DOHH2 (cell line): Measurements from ENCODE around the gene LIPG.

ENCODE experiments used
- H3F3A ChIP-seq: fragments of 200-600 bp; sonication (generic), shearing (Covaris generic); 2 replicates; pipeline ENCODE4 v1.6.0; 2016; ENCODE audit warnings: antibody characterized with exemption, mild to moderate bottlenecking; ENCODE audit not compliant: control insufficient read depth, insufficient read depth
- H3K27ac ChIP-seq: fragments of 200-600 bp; sonication (generic); 2 replicates; pipeline ENCODE4 v1.5.1; 2014; ENCODE audit warnings: low read depth, mild to moderate bottlenecking, low read length, moderate library complexity
- H3K27me3 ChIP-seq: fragments of 200-600 bp; sonication (generic); 2 replicates; pipeline ENCODE4 v1.6.1; 2014; ENCODE audit warnings: mild to moderate bottlenecking, low read length, mixed read lengths; ENCODE audit not compliant: control insufficient read depth
- H3K36me3 ChIP-seq: fragments of 200-600 bp; sonication (generic); 2 replicates; pipeline ENCODE4 v1.6.1; 2014; ENCODE audit warnings: mild to moderate bottlenecking, low read length, moderate library complexity, mixed read lengths; ENCODE audit not compliant: control insufficient read depth
- H3K4me1 ChIP-seq: fragments of 200-600 bp; sonication (generic); 2 replicates; pipeline ENCODE4 v1.6.1; 2014; ENCODE audit warnings: mild to moderate bottlenecking, low read length, mixed read lengths; ENCODE audit not compliant: control insufficient read depth
- H3K4me2 ChIP-seq: fragments of 200-600 bp; sonication (generic); 2 replicates; pipeline ENCODE4 v1.6.0; 2014; ENCODE audit warnings: mild to moderate bottlenecking, low read length, moderate library complexity
- H3K4me3 ChIP-seq: fragments of 200-600 bp; sonication (generic); 2 replicates; pipeline ENCODE4 v1.5.1; 2014; ENCODE audit warnings: mild to moderate bottlenecking, low read length, mixed read lengths
- H3K79me2 ChIP-seq: fragments of 200-600 bp; sonication (generic); 2 replicates; pipeline ENCODE4 v1.6.1; 2014; ENCODE audit warnings: mild to moderate bottlenecking, low read length, mixed read lengths; ENCODE audit not compliant: control insufficient read depth
- H3K9me2 ChIP-seq: fragments of 200-600 bp; sonication (generic); replicated peaks from 2 replicates; pipeline ENCODE4 v1.6.1; 2014; ENCODE audit warnings: mild to moderate bottlenecking, low read length, mixed read lengths; ENCODE audit not compliant: control insufficient read depth
- H3K9me3 ChIP-seq: fragments of 200-600 bp; sonication (generic); 2 replicates; pipeline ENCODE4 v1.6.1; 2014; ENCODE audit warnings: antibody characterized with exemption, low read length, mixed read lengths; ENCODE audit not compliant: control insufficient read depth, insufficient read depth
- H4K20me1 ChIP-seq: fragments of 200-600 bp; sonication (generic); 2 replicates; pipeline ENCODE4 v1.6.0; 2014; ENCODE audit warnings: low read depth, mild to moderate bottlenecking, antibody characterized with exemption, low read length, moderate library complexity; ENCODE audit not compliant: control insufficient read depth, insufficient read depth
- CTCF ChIP-seq: fragments of 200-600 bp; sonication (generic); IDR thresholded peaks from one replicate; pipeline ENCODE4 v1.5.1; 2014; ENCODE audit warnings: antibody characterized with exemption, mild to moderate bottlenecking, low read depth, low read length; ENCODE audit not compliant: poor library complexity, severe bottlenecking
- EZH2phosphoT487 ChIP-seq: fragments of 200-600 bp; sonication (generic); IDR thresholded peaks from 2 replicates; pipeline ENCODE4 v1.6.1; 2017; ENCODE audit warnings: borderline replicate concordance, mild to moderate bottlenecking, antibody characterized with exemption, low read length, moderate library complexity, mixed read lengths

Gene LIPG

GRCh38 chr18:49621717-49622351 is 60.0 kb downstream of the LIPG start:
- no peaks in the 10 kb centered on the region for H3K4me1 ChIP-seq
- TF ChIP-seq EZH2phosphoT487 (no peak), CTCF (no peak)
- no peaks in the 10 kb centered on the region for H3F3A ChIP-seq
- H3K4me3 ChIP-seq = no peak overlapping the region
- no peaks in the 10 kb centered on the region for H3K36me3 ChIP-seq
- no peaks in the 10 kb centered on the region for H3K9me2 ChIP-seq
- H4K20me1 ChIP-seq = no peaks in the 10 kb centered on the region
- H3K27me3 ChIP-seq = peaks cover 4% of the 10 kb centered on the region; the same call in 1 of the 2 replicates
- H3K79me2 ChIP-seq = no peaks in the 10 kb centered on the region
- no peak overlapping the region for H3K4me2 ChIP-seq
- H3K9me3 ChIP-seq = no peaks in the 10 kb centered on the region
- no peak overlapping the region for H3K27ac ChIP-seq

- H3K4me1 ChIP-seq = no peaks in the 10 kb centered on the region
- H3K27me3 ChIP-seq = no peaks in the 10 kb centered on the region
- H3K4me2 ChIP-seq = no peak overlapping the region
- H3K27ac ChIP-seq = no peak overlapping the region
- no peaks in the 10 kb centered on the region for H3F3A ChIP-seq
- H3K79me2 ChIP-seq = no peaks in the 10 kb centered on the region
- no peak overlapping the region for H3K4me3 ChIP-seq
- no peaks in the 10 kb centered on the region for H3K9me3 ChIP-seq
- H3K9me2 ChIP-seq = no peaks in the 10 kb centered on the region
- TF ChIP-seq CTCF = no peak
- TF ChIP-seq EZH2phosphoT487 = no peak
- no peaks in the 10 kb centered on the region for H3K36me3 ChIP-seq
- no peaks in the 10 kb centered on the region for H4K20me1 ChIP-seq
Measured at GRCh38 chr18:49623571-49623970, 61.7 kb downstream of the LIPG start.

GRCh38 chr18:49625021-49625691 is 63.3 kb downstream of the LIPG start:
- no peaks in the 10 kb centered on the region for H3K27me3 ChIP-seq
- H3K9me3 ChIP-seq = no peaks in the 10 kb centered on the region
- no peaks in the 10 kb centered on the region for H3F3A ChIP-seq
- H3K79me2 ChIP-seq = no peaks in the 10 kb centered on the region
- TF ChIP-seq EZH2phosphoT487 = no peak
- no peak for TF ChIP-seq CTCF
- H4K20me1 ChIP-seq = no peaks in the 10 kb centered on the region
- no peak overlapping the region for H3K27ac ChIP-seq
- no peaks in the 10 kb centered on the region for H3K4me1 ChIP-seq
- no peak overlapping the region for H3K4me3 ChIP-seq
- H3K36me3 ChIP-seq = no peaks in the 10 kb centered on the region
- H3K4me2 ChIP-seq = no peak overlapping the region
- H3K9me2 ChIP-seq = no peaks in the 10 kb centered on the region
